ENCODE results near the gene PIK3CA.
"Not testable (repeated sequence)": the region's sequence is repeated elsewhere in the genome, so short reads cannot be mapped to it uniquely, and the experiment has no call there.

Gene PIK3CA

DNA sequence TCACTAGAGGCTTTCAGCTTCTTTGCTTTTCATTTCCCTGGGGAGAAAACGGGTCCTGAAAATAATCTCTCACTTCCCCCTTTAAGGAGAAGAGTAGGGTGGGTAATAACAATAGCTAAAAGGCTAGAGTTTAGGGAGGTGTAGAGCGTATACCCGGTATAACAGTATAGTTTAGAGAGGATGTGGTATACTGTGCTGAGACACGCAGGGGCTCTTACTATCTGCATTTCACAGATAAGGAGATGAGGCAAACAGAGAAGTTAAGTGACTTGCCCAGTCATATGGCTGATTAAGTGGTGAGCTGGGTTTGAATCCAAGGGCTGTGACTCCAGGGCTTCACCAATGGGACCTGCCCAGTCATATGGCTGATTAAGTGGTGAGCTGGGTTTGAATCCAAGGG lies 117.7 kb downstream of the PIK3CA start:
- no peak for DNase-seq

DNA sequence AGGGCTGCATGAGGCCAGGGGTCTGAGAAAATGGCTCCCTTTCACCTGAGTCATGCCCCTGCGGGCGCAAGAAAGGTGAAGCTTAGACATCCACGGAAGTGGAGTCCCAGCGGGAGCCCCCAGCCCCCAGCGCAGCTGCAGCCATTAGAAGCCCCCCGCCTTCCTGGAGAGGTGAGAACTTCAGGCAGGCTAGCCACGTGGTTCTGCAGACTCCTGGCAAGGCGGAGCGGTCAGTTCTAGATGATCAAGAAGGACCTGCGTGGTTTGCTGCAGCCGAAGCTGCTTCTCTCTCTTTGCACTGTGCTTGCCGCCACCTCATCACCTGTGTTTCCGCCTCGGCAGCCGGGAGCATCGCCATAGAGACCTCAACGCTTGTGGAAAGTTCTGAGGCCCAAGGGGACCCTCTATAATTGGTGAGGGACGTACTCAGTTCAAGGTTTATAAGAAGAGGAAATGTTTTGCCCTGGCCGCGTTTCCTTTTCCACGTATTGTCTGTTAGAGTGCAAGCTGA lies 118.6 kb downstream of the PIK3CA start:
- DNase-seq = no peak

DNA sequence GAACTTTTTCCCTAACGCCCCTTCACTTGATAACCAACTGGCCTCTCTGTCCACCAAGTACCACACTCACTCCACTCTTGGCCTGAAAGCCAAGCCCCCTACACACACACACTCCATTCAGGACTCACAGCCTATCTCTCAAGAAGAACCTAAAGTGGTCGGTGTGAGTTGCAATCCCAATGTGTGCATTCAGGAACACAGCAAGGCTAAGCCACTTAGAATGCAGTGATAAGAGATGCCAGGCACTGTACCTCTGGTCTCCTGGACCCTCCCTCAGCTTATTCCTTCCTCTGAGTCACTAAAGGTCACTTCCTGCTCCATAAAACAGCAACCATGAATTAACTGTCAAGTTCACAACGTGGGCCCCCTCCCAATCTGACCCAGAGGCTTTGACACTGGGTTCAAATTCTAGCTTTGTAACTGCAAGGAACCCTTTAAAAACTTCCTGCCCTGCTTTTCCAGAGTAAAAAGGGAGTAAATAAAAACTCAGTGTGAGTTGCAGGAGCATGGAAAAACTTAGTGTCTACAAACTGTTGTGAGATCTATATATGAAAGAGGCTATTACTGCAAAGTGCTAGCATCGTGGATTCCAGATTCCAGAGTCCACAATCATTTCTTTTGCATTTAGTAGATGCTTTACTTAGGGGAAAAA lies 120.4 kb downstream of the PIK3CA start:
- DNase-seq = no peak

DNA sequence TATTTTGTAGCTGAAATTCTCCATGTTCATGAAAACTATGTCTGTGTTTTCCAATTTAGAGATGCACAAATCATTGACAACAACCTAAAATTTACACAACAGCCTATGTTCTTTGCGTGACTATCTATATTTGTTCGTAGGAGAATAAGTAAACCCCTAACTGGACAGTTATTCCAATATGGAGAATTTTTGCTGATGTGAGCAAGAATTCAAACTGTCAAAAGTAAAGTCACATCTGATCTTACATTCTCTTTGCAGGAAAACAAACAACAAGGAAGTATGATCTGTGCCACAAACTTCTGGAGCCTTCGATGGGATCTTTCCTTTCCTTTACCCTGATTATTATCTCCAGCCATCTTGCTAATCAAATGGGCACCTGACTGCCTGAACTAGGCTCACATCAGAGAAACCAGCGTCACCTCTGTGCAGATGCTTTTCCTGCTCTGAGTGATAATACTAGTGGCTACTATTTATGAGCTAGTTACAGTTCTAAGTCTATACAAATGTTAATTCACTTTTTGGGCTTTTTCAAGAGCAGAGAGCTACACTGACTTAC lies 121.1 kb downstream of the PIK3CA start:
- no peak for DNase-seq

DNA sequence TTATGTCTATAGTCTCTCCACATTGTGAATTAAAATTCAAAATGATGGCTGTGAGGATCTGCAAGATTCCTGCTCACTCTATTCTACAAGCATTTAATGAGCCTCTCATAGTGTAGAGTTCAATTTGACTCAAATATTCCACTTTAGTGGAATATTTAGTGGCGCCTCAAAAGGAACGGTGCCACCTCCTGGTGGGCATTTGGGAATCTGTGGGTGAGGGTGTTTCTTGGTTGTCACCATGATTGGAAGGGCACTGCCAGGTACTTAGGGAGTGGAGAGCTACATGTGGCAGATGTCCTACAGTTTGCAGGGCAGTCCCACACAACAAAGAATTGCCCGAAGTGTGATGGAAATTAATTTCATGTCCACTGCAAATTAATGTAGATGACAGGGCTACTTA lies 124.2 kb downstream of the PIK3CA start:
- DNase-seq = peak; percentile 13

DNA sequence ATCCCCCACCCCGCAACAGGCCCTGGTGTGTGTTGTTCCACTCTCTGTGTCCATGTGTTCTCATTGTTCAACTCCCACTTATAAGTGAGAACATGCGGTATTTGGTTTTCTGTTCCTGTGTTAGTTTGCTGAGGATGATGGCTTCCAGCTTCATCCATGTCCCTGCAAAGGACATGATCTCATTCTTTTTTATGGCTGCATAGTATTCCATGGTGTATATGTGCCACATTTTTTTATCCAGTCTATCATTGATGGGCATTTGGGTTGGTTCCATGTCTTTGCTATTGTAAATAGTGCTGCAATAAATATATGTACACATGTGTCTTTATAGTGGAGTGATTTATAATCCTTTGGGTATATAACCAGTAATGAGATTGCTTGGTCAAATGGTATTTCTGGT lies 126.3 kb downstream of the PIK3CA start:
- DNase-seq = not testable (repeated sequence)

DNA sequence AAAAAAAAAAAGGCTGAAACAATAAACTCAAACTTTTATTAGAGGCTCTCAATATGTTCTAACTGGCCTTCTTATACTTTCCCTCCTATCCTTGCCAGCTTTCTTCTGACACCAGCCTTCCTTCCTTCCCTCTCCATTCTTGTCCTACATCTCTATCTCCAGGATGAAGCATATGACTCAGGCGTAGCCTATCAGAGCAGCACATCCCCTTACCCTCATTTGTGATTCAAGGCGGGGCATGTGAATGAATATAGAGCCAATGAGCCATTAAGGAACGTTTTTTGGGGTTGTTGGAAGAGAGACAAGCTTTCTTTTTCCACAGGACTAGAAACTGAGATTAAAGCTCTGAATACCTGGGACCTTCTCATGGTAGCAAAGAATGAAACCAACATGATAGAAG lies 127.8 kb downstream of the PIK3CA start:
- no peak for DNase-seq

DNA sequence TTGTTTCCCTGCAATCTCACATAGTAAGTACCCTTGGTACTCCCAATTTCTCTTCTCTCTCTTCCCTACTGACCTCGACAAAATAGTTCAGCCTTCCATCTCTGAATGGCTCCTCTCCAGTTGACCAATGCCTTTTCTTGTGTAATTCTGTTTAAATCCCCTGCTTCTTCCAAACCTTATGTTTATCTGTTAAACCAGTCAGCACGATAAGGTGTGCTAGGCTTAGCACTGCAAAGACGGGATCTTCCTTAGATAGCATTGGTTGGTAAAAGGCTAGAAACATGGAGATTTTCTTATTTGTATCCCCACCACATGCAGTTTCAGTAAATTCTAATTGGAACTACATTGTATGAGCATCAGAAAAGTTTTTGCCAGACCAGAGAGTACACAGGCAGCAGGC lies 128.6 kb downstream of the PIK3CA start:
- DNase-seq = no peak

DNA sequence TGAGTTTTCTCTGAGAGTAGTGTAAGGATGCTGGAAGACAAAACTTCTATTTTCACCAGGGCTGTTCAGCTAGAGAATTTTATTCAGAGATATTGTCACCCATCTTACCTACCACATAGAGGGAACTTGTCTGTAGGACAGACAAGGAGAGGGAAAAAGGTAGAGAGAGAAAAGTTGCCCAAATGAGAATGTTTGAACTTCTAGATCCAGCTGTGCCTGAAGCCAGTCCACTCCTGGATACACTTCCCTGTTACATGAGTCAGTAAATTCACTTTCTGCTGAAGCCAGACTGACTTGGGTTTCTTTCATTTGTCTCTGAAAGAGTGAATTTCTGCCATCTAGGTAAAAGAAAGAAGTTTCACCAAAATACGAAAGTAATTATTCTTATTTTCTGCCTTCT lies 130.0 kb downstream of the PIK3CA start:
- DNase-seq = no peak

DNA sequence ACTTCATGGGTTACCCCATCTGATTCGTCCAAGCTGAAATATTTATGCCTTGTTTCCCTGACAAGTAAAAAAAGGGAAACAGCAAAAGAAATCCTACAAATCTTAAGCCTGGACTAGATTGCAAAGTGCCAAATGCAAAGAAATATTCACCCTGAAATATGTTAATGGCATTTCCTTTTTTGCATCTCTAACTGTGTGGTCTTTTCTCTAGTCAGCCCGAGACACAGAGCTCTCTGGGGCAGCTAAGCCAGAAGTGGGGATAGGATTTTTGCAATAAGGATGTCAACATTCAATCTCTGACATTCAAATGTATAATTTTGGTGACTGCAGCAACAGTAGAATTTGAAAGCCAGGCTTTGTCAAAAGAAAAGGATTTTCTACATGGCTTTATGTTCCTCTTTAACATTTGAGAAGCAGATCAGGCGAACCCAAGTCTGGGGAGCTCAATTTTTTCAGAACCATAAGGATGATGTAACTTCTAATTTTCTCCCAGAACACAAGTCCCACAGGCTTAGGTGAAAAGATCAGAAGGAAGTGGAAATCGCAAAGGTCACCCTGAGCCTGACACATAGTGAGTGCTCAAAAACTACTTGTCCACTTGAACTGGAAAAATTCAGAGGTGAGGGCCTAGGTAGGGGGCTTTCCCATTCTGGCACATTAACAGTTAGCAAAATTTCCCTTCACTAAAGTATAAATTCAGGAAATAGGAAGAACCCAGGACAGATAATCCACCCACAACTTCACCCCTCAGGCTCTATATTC lies 131.0 kb downstream of the PIK3CA start:
- no peak for DNase-seq

DNA sequence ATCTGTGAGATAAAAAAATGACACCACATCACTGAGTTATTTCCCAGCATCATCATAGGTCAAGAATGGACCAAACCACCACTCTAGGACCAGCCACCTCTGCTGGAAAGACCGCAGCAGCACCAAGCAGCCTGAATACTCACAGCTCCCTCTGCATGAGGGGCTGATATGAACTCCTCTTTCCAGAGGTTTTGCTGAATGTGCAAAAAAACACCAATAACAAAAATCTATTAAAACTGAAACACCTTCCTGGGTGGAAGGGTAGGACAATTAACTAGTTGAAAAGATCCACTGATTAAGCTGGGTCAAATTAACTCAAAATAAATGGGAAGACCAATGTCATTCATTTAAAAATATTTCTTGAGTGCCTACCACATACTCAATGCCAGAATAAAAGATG lies 131.7 kb downstream of the PIK3CA start:
- no peak for DNase-seq

DNA sequence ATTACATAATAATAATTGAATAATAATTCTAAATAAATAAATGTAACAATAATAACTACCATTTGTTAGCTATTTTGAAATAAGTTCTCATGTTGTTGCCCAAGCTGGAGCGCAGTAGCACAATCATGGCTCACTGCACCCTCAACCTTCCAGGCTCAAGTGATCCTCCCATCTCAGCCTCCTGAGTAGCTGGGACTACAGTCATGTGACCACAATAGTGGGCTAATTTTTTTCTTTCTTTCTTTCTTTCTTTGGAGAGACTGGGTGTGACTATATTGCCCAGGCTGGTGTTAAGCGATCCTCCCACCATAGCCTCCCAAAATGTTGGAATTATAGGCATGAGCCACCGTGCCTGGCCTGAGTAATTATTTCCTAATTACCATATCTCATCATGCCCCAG lies 133.7 kb downstream of the PIK3CA start:
- no peak for DNase-seq

DNA sequence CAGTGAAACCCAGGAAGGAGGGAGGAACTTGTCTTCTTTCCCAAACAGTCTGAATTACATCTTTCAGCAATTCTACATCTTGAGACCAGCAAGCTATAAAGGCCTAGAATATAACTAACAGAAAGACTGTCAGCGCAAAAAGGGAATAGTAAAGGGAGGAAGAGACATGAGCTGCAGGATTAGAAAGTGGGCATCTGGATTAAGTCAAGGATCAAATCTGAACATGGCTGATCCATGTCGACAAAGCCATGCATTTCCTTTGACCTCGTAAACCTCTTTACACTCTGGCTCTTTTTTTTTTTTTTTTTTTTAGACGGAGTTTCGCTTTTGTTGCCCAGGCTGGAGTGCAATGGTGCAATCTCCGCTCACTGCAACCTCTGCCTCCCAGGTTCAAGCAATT lies 138.2 kb downstream of the PIK3CA start:
- DNase-seq = no peak

DNA sequence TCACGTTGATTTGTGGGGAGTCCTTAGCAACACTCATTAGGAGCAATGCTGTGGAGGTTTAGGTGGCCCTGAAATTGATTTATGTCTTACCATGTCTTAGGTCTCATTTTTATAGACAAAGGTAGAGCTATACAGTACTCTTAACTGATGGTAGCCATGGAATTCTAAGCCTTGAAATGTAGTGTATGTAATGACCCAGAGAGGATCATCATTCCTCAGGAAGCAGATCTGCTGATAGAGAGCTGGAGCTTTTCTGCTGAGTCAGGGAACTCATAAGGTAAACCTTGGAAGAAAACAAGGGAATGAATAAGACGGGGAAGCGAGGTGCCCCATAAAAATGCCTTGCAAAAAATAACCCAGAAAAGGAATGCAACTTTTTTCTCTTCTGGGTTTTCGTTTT lies 140.7 kb downstream of the PIK3CA start:
- no peak for DNase-seq

DNA sequence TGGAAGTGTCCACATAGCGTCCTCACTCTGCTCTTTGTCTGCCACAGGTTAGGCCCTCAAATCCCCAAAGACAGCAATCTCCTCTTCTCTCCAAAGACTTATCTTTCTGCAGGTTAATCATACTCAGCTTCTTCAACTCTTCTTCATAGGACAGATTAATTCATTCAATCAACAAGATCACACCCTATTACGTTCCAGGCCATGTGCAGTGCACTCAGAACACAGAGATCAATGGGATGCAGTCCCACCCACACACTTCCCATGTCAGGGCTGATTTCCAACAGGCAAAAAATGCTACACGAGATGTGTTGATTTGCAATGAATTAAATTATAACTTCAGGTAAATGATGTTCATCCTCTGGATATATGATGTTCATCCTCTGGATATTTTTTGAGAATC lies 141.1 kb downstream of the PIK3CA start:
- DNase-seq = no peak
